ENCODE results near the gene P4HB. TPM values are rescaled to one million over a fixed set of nuclear protein-coding genes. Genes with fewer than 3 reads are reported as not detected.
A peak's percentile ranks its signal among the peaks of the same experiment; 100 is the strongest.

The P4HB gene
- total and polyA plus RNA-seq, 2 of the 4 experiments (the other 2 are of a cell fraction): 599 to 932 TPM

DNA sequence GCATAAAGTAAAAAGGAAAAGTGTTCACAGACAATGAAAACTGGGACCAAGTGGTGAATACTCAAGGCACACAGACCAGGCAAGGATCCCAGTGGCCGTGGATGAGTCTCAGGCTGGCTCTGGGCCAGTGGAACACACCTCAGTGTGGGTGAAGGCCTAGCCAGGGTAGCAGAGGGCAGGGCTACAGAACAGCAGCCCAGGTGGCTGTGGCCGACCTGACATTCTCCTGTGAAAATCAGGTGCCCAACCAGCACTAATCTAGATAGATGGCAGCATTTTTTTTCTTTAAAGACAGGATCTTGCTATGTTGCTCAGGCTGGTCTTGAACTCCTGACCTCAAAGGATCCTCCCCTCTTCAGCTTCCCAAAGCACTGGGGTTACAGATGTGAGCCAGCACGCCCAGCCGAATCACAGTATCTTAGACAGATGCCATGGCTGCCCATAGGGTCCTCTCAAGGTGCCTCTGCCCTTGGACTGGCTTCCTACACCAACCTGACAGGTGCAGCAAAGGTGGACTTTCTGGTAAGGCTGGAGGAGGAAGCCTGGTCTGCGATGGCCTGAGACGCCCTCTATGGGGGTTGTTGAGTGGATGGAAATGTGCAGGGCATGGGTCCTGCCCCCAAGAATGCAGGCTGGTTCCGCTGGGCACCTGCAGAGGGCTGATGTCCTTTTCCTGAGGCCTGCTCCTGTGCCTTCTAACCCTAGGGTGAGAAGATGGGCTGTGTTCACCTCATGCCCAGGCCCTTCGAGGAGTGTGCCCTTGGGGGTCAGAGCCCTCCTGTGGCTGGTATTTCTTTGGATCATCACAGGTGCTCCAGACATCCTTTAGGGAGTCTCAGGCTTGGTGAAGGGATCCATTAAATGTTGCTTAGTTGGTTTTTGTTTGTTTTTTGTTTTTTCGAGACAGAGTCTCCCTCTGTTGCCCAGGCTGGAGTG is 3.8 kb upstream of the P4HB start:
- intact Hi-C loops (cut with micrococcal nuclease) (no loop called here), in situ Hi-C loops (cut with MboI; ENCODE audit: low sequenced_read_pairs) (no loop called here)
- POLR2A ChIA-PET (ENCODE audit: unreplicated experiment): no interaction called here
- no peak for TF ChIP-seq MAFK (IDR thresholded peaks at IDR 0.05; ENCODE audit: low read depth, low read length)
- TF ChIP-seq RAD21 (IDR thresholded peaks at IDR 0.05; ENCODE audit: low read length): no peak
- TF ChIP-seq CEBPB (IDR thresholded peaks at IDR 0.05; ENCODE audit: low read depth, low read length): no peak
- no peak for TF ChIP-seq FOS (IDR thresholded peaks at IDR 0.05; ENCODE audit: low read depth, low read length)
- TF ChIP-seq, protein P1, sequence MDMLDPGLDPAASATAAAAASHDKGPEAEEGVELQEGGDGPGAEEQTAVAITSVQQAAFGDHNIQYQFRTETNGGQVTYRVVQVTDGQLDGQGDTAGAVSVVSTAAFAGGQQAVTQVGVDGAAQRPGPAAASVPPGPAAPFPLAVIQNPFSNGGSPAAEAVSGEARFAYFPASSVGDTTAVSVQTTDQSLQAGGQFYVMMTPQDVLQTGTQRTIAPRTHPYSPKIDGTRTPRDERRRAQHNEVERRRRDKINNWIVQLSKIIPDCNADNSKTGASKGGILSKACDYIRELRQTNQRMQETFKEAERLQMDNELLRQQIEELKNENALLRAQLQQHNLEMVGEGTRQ (IDR thresholded peaks at IDR 0.05; ENCODE audit: low read depth, low read length): no peak
- TF ChIP-seq, protein P2, sequence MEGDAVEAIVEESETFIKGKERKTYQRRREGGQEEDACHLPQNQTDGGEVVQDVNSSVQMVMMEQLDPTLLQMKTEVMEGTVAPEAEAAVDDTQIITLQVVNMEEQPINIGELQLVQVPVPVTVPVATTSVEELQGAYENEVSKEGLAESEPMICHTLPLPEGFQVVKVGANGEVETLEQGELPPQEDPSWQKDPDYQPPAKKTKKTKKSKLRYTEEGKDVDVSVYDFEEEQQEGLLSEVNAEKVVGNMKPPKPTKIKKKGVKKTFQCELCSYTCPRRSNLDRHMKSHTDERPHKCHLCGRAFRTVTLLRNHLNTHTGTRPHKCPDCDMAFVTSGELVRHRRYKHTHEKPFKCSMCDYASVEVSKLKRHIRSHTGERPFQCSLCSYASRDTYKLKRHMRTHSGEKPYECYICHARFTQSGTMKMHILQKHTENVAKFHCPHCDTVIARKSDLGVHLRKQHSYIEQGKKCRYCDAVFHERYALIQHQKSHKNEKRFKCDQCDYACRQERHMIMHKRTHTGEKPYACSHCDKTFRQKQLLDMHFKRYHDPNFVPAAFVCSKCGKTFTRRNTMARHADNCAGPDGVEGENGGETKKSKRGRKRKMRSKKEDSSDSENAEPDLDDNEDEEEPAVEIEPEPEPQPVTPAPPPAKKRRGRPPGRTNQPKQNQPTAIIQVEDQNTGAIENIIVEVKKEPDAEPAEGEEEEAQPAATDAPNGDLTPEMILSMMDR (conservative IDR thresholded peaks at IDR 0.05; ENCODE audit: low read depth, low read length): no peak
- TF ChIP-seq MAZ (IDR thresholded peaks at IDR 0.05; ENCODE audit: borderline replicate concordance, low read depth, low read length): no peak
- no peak for TF ChIP-seq SMC3 (IDR thresholded peaks at IDR 0.05; ENCODE audit: low read depth, low read length)
- TF ChIP-seq MXI1 (IDR thresholded peaks at IDR 0.05; ENCODE audit: borderline replicate concordance, low read depth, low read length): no peak
- TF ChIP-seq RFX5 (IDR thresholded peaks at IDR 0.05; ENCODE audit: low read depth, low read length): no peak
- no peak for TF ChIP-seq POLR2A (IDR thresholded peaks at IDR 0.05; ENCODE audit: low read depth, low read length)
- no peak for TF ChIP-seq CHD1 (IDR thresholded peaks at IDR 0.05; ENCODE audit: low read depth, low read length)
- TF ChIP-seq, protein P3, sequence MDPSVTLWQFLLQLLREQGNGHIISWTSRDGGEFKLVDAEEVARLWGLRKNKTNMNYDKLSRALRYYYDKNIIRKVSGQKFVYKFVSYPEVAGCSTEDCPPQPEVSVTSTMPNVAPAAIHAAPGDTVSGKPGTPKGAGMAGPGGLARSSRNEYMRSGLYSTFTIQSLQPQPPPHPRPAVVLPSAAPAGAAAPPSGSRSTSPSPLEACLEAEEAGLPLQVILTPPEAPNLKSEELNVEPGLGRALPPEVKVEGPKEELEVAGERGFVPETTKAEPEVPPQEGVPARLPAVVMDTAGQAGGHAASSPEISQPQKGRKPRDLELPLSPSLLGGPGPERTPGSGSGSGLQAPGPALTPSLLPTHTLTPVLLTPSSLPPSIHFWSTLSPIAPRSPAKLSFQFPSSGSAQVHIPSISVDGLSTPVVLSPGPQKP (IDR thresholded peaks at IDR 0.05; ENCODE audit: borderline replicate concordance, low read depth, low read length): no peak
- no peak for TF ChIP-seq BHLHE40 (IDR thresholded peaks at IDR 0.05; ENCODE audit: low read depth, low read length)
- no peak for TF ChIP-seq RCOR1 (IDR thresholded peaks at IDR 0.05; ENCODE audit: insufficient replicate concordance, low read length)

More for the DNA sequence above, 3.8 kb upstream of the P4HB start:
- Histone ChIP-seq H4K20me1 (ENCODE audit: insufficient read depth, low read length) (peaks cover 48% of the 10 kb centered on the region), H2AFZ (replicated peaks; ENCODE audit: low read length, poor library complexity) (peak overlapping the region; percentile 8), H3K18ac (ENCODE audit: low read depth, low read length) (no peak overlapping the region), H2AK9ac (replicated peaks; ENCODE audit: low read depth, low read length, poor library complexity) (peak overlapping the region; percentile 70), H3K9me3 (ENCODE audit: control insufficient read depth, insufficient read depth, low read length) (no peaks in the 10 kb centered on the region), H2BK120ac (ENCODE audit: low read depth, low read length) (no peak overlapping the region), H4K5ac (ENCODE audit: low read depth, low read length) (no peak overlapping the region), H3K4me1 (ENCODE audit: control insufficient read depth, insufficient read depth, low read length) (peaks cover 27% of the 10 kb centered on the region), H3K23ac (ENCODE audit: low read depth, low read length) (0 out of 2 replicates have a peak overlapping the region, but pooled peaks have one; percentile 24), H2AK5ac (ENCODE audit: low read depth, low read length) (no peak overlapping the region), H3K36me3 (ENCODE audit: control insufficient read depth, insufficient read depth, low read length) (peaks cover 38% of the 10 kb centered on the region), H3K14ac (replicated peaks; ENCODE audit: low read depth, low read length) (no peak overlapping the region), H3K27me3 (ENCODE audit: control insufficient read depth, insufficient read depth, low read length) (no peaks in the 10 kb centered on the region), H2BK20ac (ENCODE audit: low read depth, low read length) (no peak overlapping the region), H2BK5ac (ENCODE audit: low read depth, low read length, poor library complexity, severe bottlenecking) (no peak overlapping the region), H4K8ac (ENCODE audit: low read depth in 2 of 2, low read length in 2 of 2) (no peak overlapping the region), H3K4me3 (ENCODE audit: insufficient read depth, low read depth, low read length) (no peak overlapping the region), H3K27ac (ENCODE audit: insufficient read depth, low read length) (no peak overlapping the region), H2BK15ac (ENCODE audit: low read depth, low read length) (no peak overlapping the region), H3K56ac (ENCODE audit: extremely low read depth, insufficient read depth, low read length) (no peak overlapping the region), H3K4ac (ENCODE audit: low read depth, low read length) (no peak overlapping the region), H3K9ac (ENCODE audit: low read depth, low read length) (no peak overlapping the region), H3K9me1 (ENCODE audit: insufficient read depth, low read length) (peaks cover 11% of the 10 kb centered on the region), H3K79me1 (ENCODE audit: low read depth in 1 of 2, low read length in 2 of 2) (peaks cover 17 to 80% of the 10 kb centered on the region in 2 experiments; a peak in 3 of 4 replicates), H3K4me2 (ENCODE audit: low read depth, low read length) (no peak overlapping the region), H4K91ac (ENCODE audit: insufficient read depth, low read depth, low read length) (no peak overlapping the region)
- WGBS, 2 experiments (ENCODE audit: extremely low coverage in 2 of 2, insufficient read length in 1 of 2): 81% methylated on average over 5 of the region's 9 CpGs; no CpG with 5 or more reads in 1 of the 2 experiments
- no TSS peak for BruUV-seq (replicated peaks)
- CTCF ChIA-PET: no interaction called here
- ATAC-seq (ENCODE audit: low read depth) (no peak), DNase-seq (no peak)
- dilution Hi-C loops (cut with HindIII; ENCODE audit: low sequenced_read_pairs, unreplicated experiment): no loop called here
